HFF-Myc (cell line): ENCODE data around the gene WDFY2.

Experiments
- DNase-seq: peaks from one replicate; pipeline ENCODE4 v3.0.0-alpha.2; 2011; ENCODE audit warnings: low read depth; ENCODE audit errors: extremely low read depth
- H3K4me3 ChIP-seq: replicated peaks from 2 replicates; pipeline ENCODE4 v1.5.1; 2011; ENCODE audit warnings: low read depth, mild to moderate bottlenecking, control low read depth, low read length
- CTCF ChIP-seq: IDR thresholded peaks from 2 replicates; pipeline ENCODE4 v1.5.1; 2012; ENCODE audit warnings: mild to moderate bottlenecking, low read depth, low read length, control low read depth; ENCODE audit errors: missing control alignments

The WDFY2 gene

GRCh38 chr13:51784097-51784496 is 199.8 kb downstream of the WDFY2 start:
- no peak for TF ChIP-seq CTCF
- DNase-seq: no peak
- H3K4me3 ChIP-seq: no peak overlapping the region

GRCh38 chr13:51785712-51786424 is 201.6 kb downstream of the WDFY2 start:
- no peak for TF ChIP-seq CTCF
- DNase-seq: peak; percentile 70
- no peak overlapping the region for H3K4me3 ChIP-seq

GRCh38 chr13:51786425-51787265 is 202.4 kb downstream of the WDFY2 start:
- no peak for TF ChIP-seq CTCF
- no peak overlapping the region for H3K4me3 ChIP-seq
- no peak for DNase-seq

- no peak overlapping the region for H3K4me3 ChIP-seq
- DNase-seq: peak; percentile 42
Measured at GRCh38 chr13:51793570-51794271, 209.5 kb downstream of the WDFY2 start.

GRCh38 chr13:51794964-51795363 is 210.7 kb downstream of the WDFY2 start:
- TF ChIP-seq CTCF: no peak
- no peak overlapping the region for H3K4me3 ChIP-seq
- DNase-seq: no peak

More at GRCh38 chr13:51793570-51794271, 209.5 kb downstream of the WDFY2 start:
- TF ChIP-seq CTCF: no peak

GRCh38 chr13:51795419-51795818 is 211.2 kb downstream of the WDFY2 start:
- no peak for TF ChIP-seq CTCF
- no peak overlapping the region for H3K4me3 ChIP-seq
- no peak for DNase-seq
